Trophoblast cell (in vitro differentiated cells and primary cell): ENCODE results near the gene RSKR. TPM values are rescaled to one million over a fixed set of nuclear protein-coding genes. Genes with fewer than 3 reads are reported as not detected.

Experiments
- DNase-seq, 2 donors: peaks; one replicate each; pipeline ENCODE4 v3.0.0-alpha.2; 2016
- H2AFZ ChIP-seq: 2 replicates; pipeline ENCODE4 v1.6.1; 2013; ENCODE audit warnings: low read length, moderate library complexity, mild to moderate bottlenecking; ENCODE audit not compliant: insufficient read depth, poor library complexity
- H2AK5ac ChIP-seq: 2 replicates; pipeline ENCODE4 v1.6.1; 2013; ENCODE audit warnings: mild to moderate bottlenecking, low read length
- H2BK120ac ChIP-seq: 2 replicates; pipeline ENCODE4 v1.6.1; 2013; ENCODE audit warnings: low read length, mild to moderate bottlenecking, moderate library complexity; ENCODE audit not compliant: insufficient read depth, poor library complexity
- H2BK12ac ChIP-seq: 2 replicates; pipeline ENCODE4 v1.6.1; 2013; ENCODE audit warnings: mild to moderate bottlenecking, low read length, moderate library complexity
- H2BK5ac ChIP-seq: 2 replicates; pipeline ENCODE4 v1.6.1; 2013; ENCODE audit warnings: low read length, low read depth, moderate library complexity, mild to moderate bottlenecking; ENCODE audit not compliant: poor library complexity
- H3K14ac ChIP-seq: 2 replicates; pipeline ENCODE4 v1.6.1; 2013; ENCODE audit warnings: mild to moderate bottlenecking, low read length
- H3K18ac ChIP-seq: 2 replicates; pipeline ENCODE4 v1.6.1; 2013; ENCODE audit warnings: mild to moderate bottlenecking, low read length
- H3K23ac ChIP-seq: 2 replicates; pipeline ENCODE4 v1.6.1; 2013; ENCODE audit warnings: low read length
- H3K27ac ChIP-seq: 2 replicates; pipeline ENCODE4 v1.5.1; 2013; ENCODE audit warnings: low read depth, mild to moderate bottlenecking, inconsistent platforms, low read length, moderate library complexity
- H3K27me3 ChIP-seq: 2 replicates; pipeline ENCODE4 v1.6.1; 2013; ENCODE audit warnings: inconsistent platforms, mild to moderate bottlenecking, low read length, moderate library complexity; ENCODE audit not compliant: insufficient read depth
- H3K36me3 ChIP-seq, 2 experiments: 1 replicate in 1 of 2; 2 replicates in 1 of 2; pipeline ENCODE4 v1.6.1; 2013; ENCODE audit warnings: low read length in 2 of 2, mild to moderate bottlenecking in 2 of 2, moderate library complexity in 1 of 2; ENCODE audit not compliant: insufficient read depth in 2 of 2, control insufficient read depth in 1 of 2
- H3K4ac ChIP-seq: 2 replicates; pipeline ENCODE4 v1.6.1; 2013; ENCODE audit warnings: low read depth, mild to moderate bottlenecking, low read length, moderate library complexity
- H3K4me1 ChIP-seq, 2 experiments: 1 replicate in 1 of 2; 2 replicates in 1 of 2; pipeline ENCODE4 v1.6.1; 2013; ENCODE audit warnings: low read length in 2 of 2, mild to moderate bottlenecking in 2 of 2, moderate library complexity in 1 of 2; ENCODE audit not compliant: insufficient read depth in 2 of 2, control insufficient read depth in 1 of 2
- H3K4me2 ChIP-seq: 2 replicates; pipeline ENCODE4 v1.6.1; 2013; ENCODE audit warnings: inconsistent platforms, mild to moderate bottlenecking, low read length, moderate library complexity
- H3K4me3 ChIP-seq: 2 replicates; pipeline ENCODE4 v1.5.1; 2013; ENCODE audit warnings: mild to moderate bottlenecking, low read depth, low read length, inconsistent platforms
- H3K79me1 ChIP-seq: one replicate; pipeline ENCODE4 v1.6.1; 2013; ENCODE audit warnings: low read length
- H3K79me2 ChIP-seq: 2 replicates; pipeline ENCODE4 v1.6.1; 2013; ENCODE audit warnings: low read length, mild to moderate bottlenecking; ENCODE audit not compliant: control insufficient read depth, insufficient read depth, poor library complexity
- H3K9ac ChIP-seq: 2 replicates; pipeline ENCODE4 v1.6.1; 2013; ENCODE audit warnings: mild to moderate bottlenecking, low read length
- H3K9me3 ChIP-seq: 2 replicates; pipeline ENCODE4 v1.6.1; 2013; ENCODE audit warnings: low read depth, mild to moderate bottlenecking, control low read depth, inconsistent platforms, low read length; ENCODE audit not compliant: insufficient read depth
- H4K12ac ChIP-seq: 2 replicates; pipeline ENCODE4 v1.6.1; 2013; ENCODE audit warnings: low read depth, mild to moderate bottlenecking, low read length, moderate library complexity
- H4K8ac ChIP-seq: 2 replicates; pipeline ENCODE4 v1.6.1; 2013; ENCODE audit warnings: low read depth, mild to moderate bottlenecking, low read length, moderate library complexity
- H4K91ac ChIP-seq: one replicate; pipeline ENCODE4 v1.6.1; 2013; ENCODE audit warnings: low read depth, mild to moderate bottlenecking, low read length, moderate library complexity
- WGBS: extraction: QIAGEN DNeasy Blood & Tissue Kit; methylation state at CpG from one replicate; pipeline ENCODE4 v1.1.7; 2013; ENCODE audit warnings: missing lambda C conversion rate; ENCODE audit not compliant: insufficient read length, insufficient coverage; ENCODE audit errors: extremely low coverage; 5-methylcytosine and 5-hydroxymethylcytosine counted together
- polyA plus RNA-seq: library from polyadenylated mRNA; stranded (reverse); fragments of 200-250 nt; gene quantifications from 2 replicates; pipeline ENCODE4 v1.2.3, GENCODE V29; 2013

RSKR gene
- 4.4 and 4.6 TPM in 2 replicates for polyA plus RNA-seq

DNA sequence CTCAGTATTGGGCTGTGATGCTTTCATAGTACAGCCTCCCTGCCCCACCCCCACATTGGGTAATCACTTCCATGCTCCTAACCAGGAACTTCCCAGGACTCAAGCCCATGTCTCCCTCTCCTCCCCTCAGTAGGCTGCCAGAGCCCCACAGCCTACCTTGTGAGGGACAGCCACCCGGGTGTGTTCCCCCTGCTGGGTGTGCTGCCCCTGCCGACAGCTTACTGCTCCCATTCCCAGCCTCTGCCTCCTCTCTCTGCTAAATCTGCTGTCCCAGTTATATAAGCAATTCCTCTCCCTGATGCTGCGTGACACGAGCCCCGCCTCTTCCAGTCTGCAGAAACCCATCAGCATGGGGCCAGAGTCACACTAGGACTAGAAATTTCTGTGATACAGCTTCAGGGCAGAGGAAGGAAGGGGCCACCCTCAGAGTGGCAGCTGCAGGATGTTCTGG lies at the start of gene RSKR:
Gene RSKR, minus strand, starts transcription at position 255 of the 451 bp plus-strand sequence. Its CDS starts 24 bp downstream, at position 231.
- WGBS: no CpG with 5 or more reads among the region's 5 CpGs
- Histone ChIP-seq H3K79me1 (no peaks in the 10 kb centered on the region), H2AK5ac (no peak within 1 kb of the TSS), H4K91ac (no peak within 1 kb of the TSS), H3K4ac (no peak within 1 kb of the TSS), H3K4me1 (no peaks in the 10 kb centered on the region), H2BK120ac (no peak within 1 kb of the TSS), H3K27me3 (no peaks in the 10 kb centered on the region), H3K27ac (no peak within 1 kb of the TSS), H2BK12ac (no peak within 1 kb of the TSS), H3K4me3 (peak within 1 kb of the TSS; percentile 9), H3K23ac (no peak within 1 kb of the TSS), H4K12ac (no peak within 1 kb of the TSS), H3K36me3 (peaks cover 47 to 65% of the 10 kb centered on the region in 2 experiments), H3K79me2 (no peaks in the 10 kb centered on the region), H3K18ac (no peak within 1 kb of the TSS), H4K8ac (no peak within 1 kb of the TSS), H3K9me3 (no peaks in the 10 kb centered on the region), H2AFZ (no peak within 1 kb of the TSS), H2BK5ac (no peak within 1 kb of the TSS), H3K14ac (no peak within 1 kb of the TSS), H3K9ac (no peak within 1 kb of the TSS), H3K4me2 (no peak within 1 kb of the TSS)
- DNase-seq: no peak

GRCh38 chr17:28663723-28664122 lies 49.7 kb upstream of the RSKR start:
- no peaks in the 10 kb centered on the region for H3K27me3 ChIP-seq
- peaks cover 10% of the 10 kb centered on the region for H3K79me2 ChIP-seq
- H3K79me1 ChIP-seq: peaks cover 9% of the 10 kb centered on the region
- peak overlapping the region; percentile 44 for H3K4ac ChIP-seq
- no peak overlapping the region for H4K91ac ChIP-seq
- H2BK5ac ChIP-seq: no peak overlapping the region
- no peak overlapping the region for H2BK12ac ChIP-seq
- H3K4me2 ChIP-seq: no peak overlapping the region
- H4K12ac ChIP-seq: no peak overlapping the region
- no peak overlapping the region for H3K27ac ChIP-seq
- no peak overlapping the region for H3K23ac ChIP-seq
- H3K9ac ChIP-seq: no peak overlapping the region
- no peak for DNase-seq
- H3K4me1 ChIP-seq: peaks cover 0 to 2% of the 10 kb centered on the region in 2 experiments
- peaks cover 15 to 24% of the 10 kb centered on the region in 2 experiments for H3K36me3 ChIP-seq
- H2BK120ac ChIP-seq: no peak overlapping the region
- no peak overlapping the region for H3K14ac ChIP-seq
- no peak overlapping the region for H2AK5ac ChIP-seq
- H3K4me3 ChIP-seq: no peak overlapping the region
- no peak overlapping the region for H4K8ac ChIP-seq
- H3K18ac ChIP-seq: no peak overlapping the region
- no peak overlapping the region for H2AFZ ChIP-seq
- peaks cover 9% of the 10 kb centered on the region for H3K9me3 ChIP-seq

DNA sequence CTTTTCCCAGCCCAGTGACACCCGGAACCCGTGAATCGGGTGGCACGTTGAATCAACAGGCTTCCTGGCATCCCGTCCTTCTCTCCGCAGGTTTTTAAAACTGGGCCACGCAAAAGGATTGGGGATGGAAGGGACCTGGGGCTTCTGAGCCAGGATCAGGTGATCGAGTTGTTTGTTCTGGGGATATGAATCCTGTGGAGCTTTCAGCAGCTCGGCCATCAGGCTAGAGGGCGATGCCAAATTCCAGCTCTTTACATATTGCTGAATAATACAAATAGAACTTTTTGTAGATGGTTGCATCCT lies 48.5 kb upstream of the RSKR start:
- WGBS: no CpG with 5 or more reads among the region's 10 CpGs
- Histone ChIP-seq H4K12ac (peak overlapping the region; percentile 84), H3K79me1 (peaks cover 9% of the 10 kb centered on the region), H3K79me2 (peaks cover 10% of the 10 kb centered on the region), H3K4ac (peak overlapping the region; percentile 94), H4K8ac (peak overlapping the region; percentile 99), H3K4me1 (peaks cover 0 to 2% of the 10 kb centered on the region in 2 experiments), H3K23ac (no peak overlapping the region), H3K9me3 (peaks cover 13% of the 10 kb centered on the region), H3K14ac (peak overlapping the region; percentile 99), H3K9ac (peak overlapping the region; percentile 92), H3K4me2 (peak overlapping the region; percentile 87), H3K36me3 (peaks cover 19 to 25% of the 10 kb centered on the region in 2 experiments), H3K27ac (peak overlapping the region; percentile 92), H2BK12ac (peak overlapping the region; percentile 16), H4K91ac (peak overlapping the region; percentile 94), H2AK5ac (peak overlapping the region; percentile 78), H3K18ac (peak overlapping the region; percentile 96), H3K27me3 (no peaks in the 10 kb centered on the region), H2BK5ac (peak overlapping the region; percentile 95), H2BK120ac (peak overlapping the region; percentile 89), H3K4me3 (peak overlapping the region; percentile 98), H2AFZ (peak overlapping the region; percentile 88)
- DNase-seq: no peak

DNA sequence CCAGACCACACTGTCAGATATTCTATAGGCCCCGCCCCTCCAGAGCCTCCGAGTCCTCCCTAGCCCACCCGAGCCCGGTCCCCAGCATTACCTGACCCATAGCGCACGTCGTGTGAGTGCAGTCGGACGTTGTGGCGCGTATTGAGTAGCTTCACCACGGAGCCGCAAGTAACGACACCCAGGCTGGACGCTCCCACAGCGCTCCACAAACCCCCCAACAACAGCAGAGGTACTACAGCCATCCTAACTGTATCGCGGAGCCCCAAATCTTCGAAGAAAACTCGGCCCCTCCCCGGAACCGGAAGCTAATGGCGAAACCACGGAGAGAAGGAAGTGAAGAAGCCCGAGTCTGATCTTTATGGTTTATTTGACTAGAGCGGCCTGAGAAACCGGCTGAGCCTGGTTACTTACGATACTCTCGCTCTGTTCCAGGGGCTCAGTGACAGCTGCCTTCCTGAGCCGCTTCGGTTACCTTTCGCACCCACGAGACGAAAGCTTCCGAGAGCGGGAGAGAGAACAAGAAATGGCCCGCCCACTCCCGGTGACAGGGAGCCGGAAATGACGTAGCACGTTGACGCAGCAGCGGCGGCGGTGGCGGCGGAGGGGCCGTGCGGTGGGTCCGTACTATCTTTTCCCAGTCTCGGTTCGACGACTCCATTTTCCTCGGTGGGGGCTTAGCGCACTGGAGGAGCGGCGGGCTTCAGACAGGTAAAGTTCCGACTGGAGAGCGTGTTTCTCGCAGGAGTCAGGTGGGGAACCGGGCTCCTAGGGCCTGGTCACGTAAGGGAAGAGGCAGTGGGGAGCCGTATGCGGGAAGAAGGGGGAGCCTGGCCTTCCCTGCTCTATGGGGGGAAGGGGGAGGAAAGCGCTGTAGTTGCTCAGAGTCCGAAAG lies 47.9 kb upstream of the RSKR start, which contains the start of the genes SDF2 and SUPT6H:
Gene SDF2, minus strand, starts transcription at position 272 of the 892 bp plus-strand sequence. Its CDS starts 30 bp downstream, at position 242.
Gene SUPT6H, plus strand, starts transcription at position 571 of the 892 bp plus-strand sequence. CDS start 11,197 bp downstream, outside the sequence.
- peak within 1 kb of the TSS; percentile 88 for H3K4me2 ChIP-seq
- peaks cover 9% of the 10 kb centered on the region for H3K79me1 ChIP-seq
- peaks cover 13% of the 10 kb centered on the region for H3K9me3 ChIP-seq
- H2BK12ac ChIP-seq: peak within 1 kb of the TSS; percentile 16
- H3K4me3 ChIP-seq: peak within 1 kb of the TSS; percentile 98
- peaks cover 0 to 2% of the 10 kb centered on the region in 2 experiments for H3K4me1 ChIP-seq
- peak within 1 kb of the TSS; percentile 95 for H3K9ac ChIP-seq
- H3K27me3 ChIP-seq: no peaks in the 10 kb centered on the region
- H2AFZ ChIP-seq: peak within 1 kb of the TSS; percentile 98
- H3K18ac ChIP-seq: peak within 1 kb of the TSS; percentile 99
- H3K79me2 ChIP-seq: peaks cover 10% of the 10 kb centered on the region
- peak within 1 kb of the TSS; percentile 97 for H4K91ac ChIP-seq
- peak within 1 kb of the TSS; percentile 93 for H2BK120ac ChIP-seq
- peak within 1 kb of the TSS; percentile 78 for H2AK5ac ChIP-seq
- H3K4ac ChIP-seq: peak within 1 kb of the TSS; percentile 94
- peak within 1 kb of the TSS; percentile 97 for H4K12ac ChIP-seq
- H3K27ac ChIP-seq: peak within 1 kb of the TSS; percentile 92
- peaks cover 23 to 25% of the 10 kb centered on the region in 2 experiments for H3K36me3 ChIP-seq
- H3K23ac ChIP-seq: no peak within 1 kb of the TSS
- peak within 1 kb of the TSS; percentile 99 for H4K8ac ChIP-seq
- WGBS: no CpG with 5 or more reads among the region's 66 CpGs
- peak within 1 kb of the TSS; percentile 99 for H3K14ac ChIP-seq
- peak within 1 kb of the TSS; percentile 95 for H2BK5ac ChIP-seq
- DNase-seq: peak; percentile 83 to 88
